Fibroblast of peridontal ligament (primary cell): ENCODE data around the gene MYH11.

Experiments
- DNase-seq: peaks from one replicate; pipeline ENCODE4 v3.0.0-alpha.2; 2010; ENCODE audit errors: extremely low read depth

Gene MYH11

DNA sequence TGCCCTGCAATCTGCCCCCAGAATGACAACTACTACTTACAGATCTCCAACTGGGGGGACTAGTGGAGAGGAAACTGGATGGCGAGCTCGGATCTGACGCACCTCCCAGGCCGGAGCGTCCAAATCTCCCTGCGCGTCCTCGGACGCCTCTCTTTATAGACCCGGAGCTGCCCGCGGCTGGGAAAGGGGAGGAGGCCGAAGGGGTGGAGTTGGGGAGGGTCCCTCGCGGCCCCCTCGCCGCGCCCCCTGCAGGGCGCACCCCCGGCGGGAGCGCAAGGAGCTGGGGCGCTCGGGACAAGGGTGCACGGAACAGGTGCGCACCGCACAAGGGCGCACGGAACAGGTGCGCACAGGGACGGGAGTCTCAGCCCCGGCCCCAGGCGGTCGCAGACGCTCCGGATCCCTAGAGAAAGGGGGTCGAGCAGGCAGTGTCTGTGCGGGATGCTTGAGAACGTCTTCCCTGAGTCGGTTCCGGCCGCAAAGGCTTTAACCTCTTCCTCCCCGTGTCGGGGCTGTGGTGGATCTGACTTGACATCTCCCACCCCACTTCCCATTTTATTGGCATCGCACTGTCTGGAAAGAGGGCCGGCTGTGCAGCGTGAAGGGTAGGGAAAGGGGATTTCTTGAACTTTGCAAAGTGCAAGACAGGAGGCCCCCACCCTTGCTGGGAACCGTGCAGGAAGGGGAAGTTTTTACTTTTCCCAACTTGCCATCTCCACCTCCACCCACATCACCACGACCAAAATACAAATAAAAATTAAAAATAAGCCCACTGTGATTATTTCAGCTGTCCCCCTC lies at the start of gene MYH11:
Gene MYH11, minus strand, starts transcription at position 128 of the 798 bp plus-strand sequence. CDS start 18,776 bp downstream, outside the sequence.
- DNase-seq = no peak

DNA sequence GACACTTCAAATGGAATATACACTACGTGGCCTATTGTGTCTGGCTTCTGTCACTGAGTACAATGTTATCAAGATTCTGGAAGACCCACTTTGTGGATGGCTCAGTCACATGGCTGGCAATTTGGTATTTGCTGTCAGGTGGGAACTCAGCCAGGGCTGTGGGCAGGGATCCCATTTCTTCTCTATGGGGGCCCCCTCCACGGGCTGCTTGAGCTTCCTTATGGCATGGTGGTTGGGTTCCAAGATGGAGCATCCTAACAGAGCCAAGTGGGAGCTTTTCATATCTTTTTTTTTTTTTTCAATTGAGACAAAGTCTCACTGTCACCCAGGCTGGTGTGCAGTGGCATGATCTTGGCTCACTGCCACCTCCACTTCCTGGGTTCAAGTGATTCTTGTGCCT lies 49.6 kb upstream of the MYH11 start:
- no peak for DNase-seq

GRCh38 chr16:15903960-15904359 lies 47.1 kb upstream of the MYH11 start:
- DNase-seq = no peak

DNA sequence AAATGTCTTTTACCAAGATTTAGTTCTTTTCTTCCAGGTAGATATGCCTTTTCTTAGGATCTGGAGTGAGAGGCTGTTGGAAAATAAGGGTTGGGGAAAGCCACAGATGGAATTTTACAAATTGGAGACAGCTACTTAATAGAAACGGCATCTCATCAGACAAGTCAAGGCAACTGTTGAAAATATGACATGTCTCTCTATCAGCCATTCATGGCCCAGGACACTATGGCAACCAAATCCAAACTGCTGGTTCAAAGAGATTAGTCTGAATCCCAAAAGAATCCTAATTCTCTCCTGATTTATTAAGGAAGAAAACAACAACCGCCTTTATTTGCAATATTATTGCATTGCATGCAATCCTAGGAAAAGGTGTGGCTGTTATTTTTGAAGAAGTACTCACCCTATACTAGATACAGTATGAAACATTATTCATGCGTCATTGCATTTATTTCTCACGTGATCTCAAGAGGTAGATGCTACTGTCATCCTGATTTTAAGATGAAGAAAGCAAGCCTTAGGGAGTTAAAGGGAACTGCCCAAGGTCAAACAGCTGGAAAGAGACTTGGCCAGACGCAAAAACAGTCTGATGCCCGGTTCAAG lies 44.2 kb upstream of the MYH11 start:
- DNase-seq = no peak

DNA sequence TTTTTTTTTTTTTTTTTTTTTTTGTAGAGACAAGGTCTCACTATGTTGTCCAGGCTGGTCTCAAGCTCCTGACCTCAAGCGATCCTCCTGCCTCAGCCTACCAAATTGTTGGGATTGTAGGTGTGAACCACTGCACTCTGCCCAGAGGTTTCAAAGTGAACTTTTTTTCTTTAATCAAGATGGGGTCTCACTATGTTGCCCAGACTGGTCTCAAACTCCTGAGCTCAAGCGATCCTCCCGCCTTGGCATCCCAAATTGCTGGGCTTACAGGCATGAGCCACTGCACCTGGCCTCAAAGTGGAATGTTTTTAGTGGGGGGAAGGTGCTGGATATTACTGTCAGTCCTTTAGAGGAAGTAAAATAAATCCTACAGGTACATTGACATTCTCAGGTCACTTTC lies 43.5 kb upstream of the MYH11 start:
- no peak for DNase-seq

DNA sequence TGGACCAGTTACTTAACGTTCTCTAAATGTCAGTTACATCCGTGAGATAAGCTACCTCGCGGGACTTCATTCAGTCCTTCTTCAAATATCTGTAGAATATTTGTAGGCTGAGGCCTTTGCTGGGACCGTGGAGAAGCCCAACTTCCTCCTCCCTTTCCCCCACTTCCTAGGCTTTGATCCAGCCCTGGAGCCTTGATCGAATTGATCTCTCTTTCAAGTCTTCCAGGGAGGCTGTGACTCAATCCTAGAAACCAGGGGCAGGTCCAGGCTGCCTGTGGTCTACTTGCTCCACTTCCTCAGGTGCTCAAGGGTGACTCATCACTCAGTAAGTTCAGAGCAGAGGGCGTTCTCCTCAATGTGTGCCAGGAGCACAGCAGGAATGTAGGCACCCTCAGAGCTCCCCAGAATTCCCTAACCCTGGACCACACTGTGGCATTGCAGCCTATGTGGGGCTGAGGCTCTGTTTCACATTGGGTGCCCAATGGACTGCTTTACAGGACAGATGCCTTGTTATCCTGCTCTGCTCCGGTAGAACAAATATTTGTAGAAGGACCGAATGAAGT lies 42.8 kb upstream of the MYH11 start:
- peak; percentile 71 for DNase-seq

- no peak for DNase-seq
Measured at GRCh38 chr16:15898654-15899053, 41.8 kb upstream of the MYH11 start.

- DNase-seq = peak; percentile 68
Measured at GRCh38 chr16:15897834-15898254, 41.0 kb upstream of the MYH11 start.

DNA sequence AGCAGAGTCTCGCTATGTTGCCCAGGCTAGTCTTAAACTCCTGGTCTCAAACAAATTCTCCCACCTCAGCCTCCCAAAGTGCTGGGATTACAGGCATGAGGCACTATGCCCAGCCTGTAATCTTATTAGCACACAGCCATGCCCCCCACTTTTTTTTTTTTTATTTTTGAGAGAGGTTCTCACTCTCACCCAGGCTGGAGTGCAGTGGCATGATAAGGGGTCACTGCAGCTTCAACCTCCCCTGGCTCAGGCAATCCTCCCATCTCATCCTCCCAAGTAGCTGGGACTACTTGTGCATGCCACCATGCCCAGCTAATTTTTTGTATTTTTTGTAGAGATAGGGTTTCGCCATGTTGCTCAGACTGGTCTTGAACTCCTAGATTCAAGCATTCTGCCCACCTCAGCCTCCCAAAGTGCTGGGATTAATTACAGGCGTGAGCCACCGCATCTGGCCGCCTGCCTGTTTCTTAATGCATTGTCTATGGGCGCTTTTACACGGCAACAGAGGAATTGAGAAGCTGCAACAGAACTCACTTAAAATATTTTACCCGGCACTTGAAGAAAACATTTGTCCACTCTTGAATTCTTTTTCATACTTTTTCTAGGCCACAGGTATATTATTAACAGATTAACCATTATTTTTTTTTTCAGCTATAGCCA lies 40.4 kb upstream of the MYH11 start:
- no peak for DNase-seq

- no peak for DNase-seq
Measured at GRCh38 chr16:15894571-15895374, 37.9 kb upstream of the MYH11 start.

DNA sequence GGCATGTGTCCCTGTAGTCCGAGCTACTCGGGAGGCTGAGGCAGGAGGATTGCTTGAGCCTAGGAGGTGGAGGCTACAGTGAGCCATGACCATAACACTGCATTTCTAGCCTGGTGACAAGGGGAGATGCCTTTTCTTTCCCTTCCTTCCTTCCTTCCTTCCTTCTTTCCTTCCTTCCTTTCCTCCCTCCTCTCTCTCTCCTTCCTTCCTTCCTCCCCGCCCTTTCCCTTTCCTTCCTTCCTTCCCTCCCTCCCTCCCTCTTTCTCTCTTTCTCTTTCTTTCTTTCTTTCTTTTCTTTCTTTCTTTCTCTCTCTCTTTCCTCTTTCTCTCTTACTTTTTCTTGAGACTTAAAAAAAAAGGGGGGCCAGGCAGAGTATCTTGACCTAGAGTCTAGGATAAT lies 34.7 kb upstream of the MYH11 start:
- no peak for DNase-seq

- peak; percentile 99 for DNase-seq
Measured at GRCh38 chr16:15888072-15888976, 31.5 kb upstream of the MYH11 start, which contains the start of gene CEP20. CEP20 (minus strand) TSS chr16:15888603; CDS start chr16:15888585, 18 bp downstream.

- no peak for DNase-seq
Measured at GRCh38 chr16:15887283-15887682, 30.5 kb upstream of the MYH11 start.

DNA sequence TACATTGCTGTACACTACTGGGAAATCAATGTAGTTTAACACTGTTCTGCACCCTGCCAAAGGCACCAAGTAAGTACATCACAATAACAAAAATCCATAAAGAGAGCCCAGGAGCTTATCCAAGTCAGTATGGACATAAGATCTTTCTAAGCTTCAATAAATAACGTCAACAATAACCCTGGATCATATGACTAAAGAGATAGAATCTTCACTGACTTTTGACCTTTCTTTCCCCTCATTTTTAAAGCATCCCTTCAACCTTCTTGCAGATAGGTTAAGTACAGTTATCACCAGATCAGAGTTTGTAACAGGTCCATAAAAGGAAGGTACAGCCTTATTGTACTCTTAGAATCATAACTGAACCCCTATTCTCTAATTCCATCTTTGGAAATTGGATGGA lies 29.2 kb upstream of the MYH11 start:
- DNase-seq = no peak

DNA sequence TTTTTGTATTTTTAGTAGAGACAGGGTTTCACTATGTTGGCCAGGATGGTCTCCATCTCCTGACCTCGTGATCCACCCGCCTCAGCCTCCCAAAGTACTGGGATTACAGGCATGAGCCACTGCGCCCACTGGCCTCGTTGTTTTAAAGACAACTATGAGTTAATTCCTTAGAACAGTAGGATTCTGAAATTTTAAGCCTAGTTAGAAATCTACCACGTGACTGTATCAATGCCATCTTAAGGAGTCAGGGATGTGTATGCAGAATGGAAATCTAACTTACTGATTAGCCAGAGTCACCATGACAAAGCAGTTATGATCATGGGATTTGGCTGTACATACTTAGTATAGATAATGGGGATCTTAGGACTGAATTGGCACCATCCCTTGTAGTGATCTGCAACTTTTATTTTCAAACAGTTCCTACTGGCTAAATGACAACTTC lies 28.8 kb upstream of the MYH11 start:
- peak; percentile 49 for DNase-seq

DNA sequence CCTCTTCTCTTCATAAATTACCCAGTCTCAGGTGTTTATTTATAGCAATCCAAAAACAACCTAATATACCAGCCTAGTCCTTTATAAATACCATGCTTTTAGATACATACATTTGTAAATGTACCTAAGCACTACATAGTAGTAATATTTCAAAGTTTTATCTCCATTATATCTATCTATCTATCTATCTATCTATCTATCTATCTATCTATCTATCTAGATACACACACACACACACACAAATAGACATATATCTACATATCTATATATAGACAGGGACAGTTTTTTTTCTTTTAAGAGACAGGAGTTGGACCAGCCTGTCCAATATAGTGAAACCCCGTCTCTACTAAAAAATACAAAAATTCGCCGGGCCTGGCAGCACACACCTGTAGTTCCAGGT lies 25.7 kb upstream of the MYH11 start:
- DNase-seq = no peak

DNA sequence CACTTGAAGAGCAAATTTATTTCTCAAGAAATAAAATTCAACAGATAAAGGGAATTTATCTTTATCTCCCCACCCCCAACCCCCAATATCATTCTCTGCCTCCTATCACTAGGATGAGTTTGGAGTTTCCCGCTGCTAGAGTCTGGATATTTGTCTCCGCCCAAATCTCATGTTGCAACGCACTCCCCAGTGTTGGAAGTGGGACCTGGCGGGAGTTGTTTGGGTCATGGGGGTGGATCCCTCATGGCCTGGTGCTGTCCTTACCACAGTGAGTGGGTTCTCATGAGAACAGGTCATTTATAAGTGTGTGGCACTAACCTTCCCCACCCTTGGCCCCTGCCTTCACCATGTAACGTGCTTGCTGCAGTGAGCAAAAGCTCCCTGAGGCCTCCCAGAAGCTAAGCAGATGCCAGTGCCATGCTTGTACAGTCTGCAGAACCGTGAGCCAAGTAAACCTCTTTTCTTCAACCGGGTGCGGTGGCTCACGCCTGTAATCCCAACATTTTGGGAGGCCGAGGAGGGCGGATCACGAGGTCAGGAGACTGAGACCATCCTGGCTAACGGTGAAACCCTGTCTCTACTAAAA lies 25.1 kb upstream of the MYH11 start:
- no peak for DNase-seq

DNA sequence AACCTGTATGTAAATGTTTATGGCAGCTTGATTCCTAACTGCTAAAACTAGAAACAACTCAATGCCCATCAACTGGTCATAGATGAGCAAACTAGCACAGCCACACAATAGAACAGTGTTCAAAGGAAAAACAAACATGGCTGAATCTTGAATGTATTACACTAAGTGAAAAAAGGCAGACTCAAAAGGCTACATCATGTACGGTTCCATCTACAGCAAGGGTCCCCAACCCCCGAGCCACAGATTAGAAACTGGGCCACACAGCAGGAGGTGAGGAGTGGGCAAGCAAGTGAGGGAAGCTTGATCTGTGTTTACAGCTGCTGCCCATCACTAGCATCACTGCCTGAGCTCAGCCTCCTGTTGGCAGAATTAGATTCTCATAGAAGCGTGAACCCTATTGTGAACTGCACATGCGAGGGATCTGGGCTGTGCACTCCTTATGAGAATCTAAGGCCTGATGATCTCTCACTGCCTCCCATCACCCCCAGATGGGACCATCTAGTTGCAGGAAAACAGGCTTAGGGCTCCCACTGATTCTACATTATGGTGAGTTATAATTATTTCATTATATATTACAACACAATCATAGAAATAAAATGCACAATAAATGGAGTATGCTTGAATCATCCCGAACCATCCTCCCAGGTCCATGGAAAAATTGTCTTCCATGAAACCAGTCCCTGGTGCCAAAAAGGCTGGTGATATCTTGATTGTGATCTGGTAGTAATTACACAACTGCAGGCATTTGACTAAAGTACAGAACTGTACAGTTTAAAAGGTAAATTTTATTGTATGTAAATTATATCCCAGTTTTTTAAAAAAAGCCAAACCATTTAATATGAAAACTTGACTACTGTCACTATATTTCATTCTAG lies 23.8 kb upstream of the MYH11 start:
- no peak for DNase-seq

- peak; percentile 97 for DNase-seq
Measured at GRCh38 chr16:15879255-15879811, 22.5 kb upstream of the MYH11 start.
